ENCODE data around the gene C1orf185. TPM values are rescaled to one million over a fixed set of nuclear protein-coding genes. Genes with fewer than 3 reads are reported as not detected.

C1orf185 gene
- total RNA-seq, 2 experiments from 2014 or later, result not detected

DNA sequence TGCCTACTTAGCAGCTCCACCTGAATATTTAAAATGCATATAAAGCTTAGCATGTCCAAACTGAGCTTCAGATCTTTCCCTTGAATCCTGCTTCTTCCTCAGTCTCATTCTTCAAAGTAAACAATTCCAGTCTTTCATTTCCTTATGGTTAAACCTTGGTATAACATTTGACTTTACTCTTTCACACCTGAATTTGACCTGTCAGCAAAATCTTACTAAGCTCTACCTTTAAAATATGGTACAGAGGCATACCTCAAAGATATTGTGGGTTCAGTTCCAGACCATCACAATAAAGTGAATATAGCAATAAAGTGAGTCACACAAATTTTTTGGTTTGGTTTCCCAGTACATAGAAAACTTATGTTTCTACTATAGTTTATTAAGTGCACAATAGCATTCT lies 91.5 kb downstream of the C1orf185 start:
- no peak for DNase-seq
- Mint-ChIP-seq H3K4me1 (ENCODE audit: low read depth) (no peaks in the 10 kb centered on the region), H3K27ac (no peak overlapping the region), H3K4me3 (no peak overlapping the region), H3K9me3 (no peaks in the 10 kb centered on the region), H3K27me3 (peaks cover 4% of the 10 kb centered on the region), H3K36me3 (ENCODE audit: low read depth) (no peaks in the 10 kb centered on the region)
- intact Hi-C loops (cut with micrococcal nuclease), result loop anchor here (5.0 kb wide), 1 partner anchor 316 kb away; no protein-coding TSS in a partner anchor
- CTCF ChIA-PET, result interaction anchor here (0.7 to 6.7 kb wide), 12 partner anchors 9 to 419 kb away, joined by 3 to 63 read pairs (median 4); partner anchors contain the start of gene RNF11
- TF ChIP-seq, protein P1, sequence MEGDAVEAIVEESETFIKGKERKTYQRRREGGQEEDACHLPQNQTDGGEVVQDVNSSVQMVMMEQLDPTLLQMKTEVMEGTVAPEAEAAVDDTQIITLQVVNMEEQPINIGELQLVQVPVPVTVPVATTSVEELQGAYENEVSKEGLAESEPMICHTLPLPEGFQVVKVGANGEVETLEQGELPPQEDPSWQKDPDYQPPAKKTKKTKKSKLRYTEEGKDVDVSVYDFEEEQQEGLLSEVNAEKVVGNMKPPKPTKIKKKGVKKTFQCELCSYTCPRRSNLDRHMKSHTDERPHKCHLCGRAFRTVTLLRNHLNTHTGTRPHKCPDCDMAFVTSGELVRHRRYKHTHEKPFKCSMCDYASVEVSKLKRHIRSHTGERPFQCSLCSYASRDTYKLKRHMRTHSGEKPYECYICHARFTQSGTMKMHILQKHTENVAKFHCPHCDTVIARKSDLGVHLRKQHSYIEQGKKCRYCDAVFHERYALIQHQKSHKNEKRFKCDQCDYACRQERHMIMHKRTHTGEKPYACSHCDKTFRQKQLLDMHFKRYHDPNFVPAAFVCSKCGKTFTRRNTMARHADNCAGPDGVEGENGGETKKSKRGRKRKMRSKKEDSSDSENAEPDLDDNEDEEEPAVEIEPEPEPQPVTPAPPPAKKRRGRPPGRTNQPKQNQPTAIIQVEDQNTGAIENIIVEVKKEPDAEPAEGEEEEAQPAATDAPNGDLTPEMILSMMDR (IDR thresholded peaks at IDR 0.05), result no peak
- POLR2A ChIA-PET, result interaction anchor here (0.6 kb wide), 1 partner anchor 770 kb away, joined by 5 read pairs; no protein-coding TSS in a partner anchor
- ATAC-seq, result no peak

Small RNA genes lying within 50 kb of the gene (microRNA-seq; reads per million reads assigned to microRNA genes)
- not detected for gene MIR4421 (ENCODE audit: borderline microRNAs expressed, borderline replicate concordance)
- not detected for gene MIR6500 (ENCODE audit: borderline microRNAs expressed, borderline replicate concordance)

Other genes starting within 250 kb of the C1orf185 start
- gene FAF1, start 142.0 kb upstream of the C1orf185 start, total RNA-seq, result 10 to 100 TPM; 82.2 to 87.0 TPM
- gene CDKN2C, start 132.0 kb upstream of the C1orf185 start, total RNA-seq, result 10 to 100 TPM; 18.4 to 20.7 TPM
- 10 to 100 TPM; 21.5 to 22.6 TPM for gene RNF11, start 134.0 kb downstream of the C1orf185 start, total RNA-seq
- gene TTC39A, start 228.3 kb downstream of the C1orf185 start, total RNA-seq, result under 1 TPM in 1 of 2 experiments, not detected in 1; 0.50 TPM

All from activated CD8-positive, alpha-beta T cell treated with anti-CD3 and anti-CD28 coated beads for 36 hours (primary cell).